K562 (cell line): ENCODE measurements around the gene PNMT. TPM values are rescaled to one million over a fixed set of nuclear protein-coding genes. Genes with fewer than 3 reads are reported as not detected.
A peak's percentile ranks its signal among the peaks of the same experiment; 100 is the strongest.

ENCODE experiments used
- ARNT ChIP-seq, 2 experiments: fragments of 450-650 bp; IDR thresholded peaks; 2 replicates each; pipeline ENCODE4 v1.6.1; 2016; ENCODE audit warnings: mild to moderate bottlenecking in 1 of 2
- CHCHD3 ChIP-seq: fragments of 250-450 bp; sonication (Bioruptor Pico); IDR thresholded peaks from 2 replicates; pipeline ENCODE4 v2.1.2; 2022; ENCODE audit warnings: mild to moderate bottlenecking
- HDAC6 ChIP-seq: IDR thresholded peaks from 2 replicates; pipeline ENCODE4 v1.6.1; 2012; ENCODE audit warnings: low read depth, mild to moderate bottlenecking, control low read depth, inconsistent platforms, low read length, moderate library complexity
- HDGF ChIP-seq: fragments of 450-650 bp; IDR thresholded peaks from 2 replicates; pipeline ENCODE4 v1.6.1; 2016
- XRCC3 ChIP-seq: fragments of 450-650 bp; IDR thresholded peaks from 2 replicates; pipeline ENCODE4 v1.6.1; 2017; ENCODE audit warnings: mild to moderate bottlenecking, moderate library complexity
- ZNF57 ChIP-seq: fragments of 450-650 bp; formaldehyde crosslinking; IDR thresholded peaks from 2 replicates; pipeline ENCODE4 v1.4.0; 2020; ENCODE audit warnings: mild to moderate bottlenecking, moderate library complexity
- polyA plus RNA-seq, 8 experiments: library from polyadenylated mRNA; depleted of rRNA in 4 of 8; stranded (reverse) in 5 of 8; unstranded in 3 of 8; fragments of >200 nt; fragmentation: Nextera tagmentation in 2 of 8; fragmentation: Illumina TruSeq in 1 of 8; extraction: Ambion mirVana in 2 of 8; extraction: Trizol in 1 of 8; gene quantifications; 2 replicates each; pipeline versions ENCODE4 v1.2.1 to v1.2.3, GENCODE V29; 2011 to 2014; ENCODE audit warnings: inconsistent platforms in 1 of 8, missing spikeins in 1 of 8
- total RNA-seq, 7 experiments: library from RNA; depleted of rRNA in 6 of 7; stranded (reverse); fragments of >200 nt in 6 of 7; fragmentation: Illumina TruSeq in 2 of 7; extraction: Trizol in 2 of 7; gene quantifications; 2 replicates each; pipeline versions ENCODE4 v1.2.1 to v1.2.3, GENCODE V29; 2011 to 2021; ENCODE audit warnings: low replicate concordance in 1 of 7
- TF ChIP-seq, protein P1 (sequence below): sonication (generic); IDR thresholded peaks from 2 replicates; pipeline ENCODE4 v1.6.1; 2016
- TF ChIP-seq, protein P2 (sequence below): fragments of 200-600 bp; sonication (generic); IDR thresholded peaks from one replicate; pipeline ENCODE4 v1.6.1; 2012; ENCODE audit warnings: mild to moderate bottlenecking, low read depth, low read length, inconsistent platforms
- TF ChIP-seq, protein P3 (sequence below): sonication (generic); formaldehyde crosslinking; IDR thresholded peaks from 2 replicates; pipeline ENCODE4 v1.8.0; 2022; ENCODE audit warnings: missing genetic modification reagents, mild to moderate bottlenecking, moderate library complexity, borderline replicate concordance
- TF ChIP-seq, protein P4 (sequence below): fragments of 250-450 bp; sonication (Bioruptor Pico); IDR thresholded peaks from 2 replicates; pipeline ENCODE4 v1.9.0; 2021; ENCODE audit warnings: mild to moderate bottlenecking, inconsistent platforms

The PNMT gene
- total and polyA plus RNA-seq, 9 of the 15 experiments (the other 6 are each of a cell fraction or from before 2014, with no cell fraction given): 0.55 to 18.1 (median 5.8) TPM

DNA sequence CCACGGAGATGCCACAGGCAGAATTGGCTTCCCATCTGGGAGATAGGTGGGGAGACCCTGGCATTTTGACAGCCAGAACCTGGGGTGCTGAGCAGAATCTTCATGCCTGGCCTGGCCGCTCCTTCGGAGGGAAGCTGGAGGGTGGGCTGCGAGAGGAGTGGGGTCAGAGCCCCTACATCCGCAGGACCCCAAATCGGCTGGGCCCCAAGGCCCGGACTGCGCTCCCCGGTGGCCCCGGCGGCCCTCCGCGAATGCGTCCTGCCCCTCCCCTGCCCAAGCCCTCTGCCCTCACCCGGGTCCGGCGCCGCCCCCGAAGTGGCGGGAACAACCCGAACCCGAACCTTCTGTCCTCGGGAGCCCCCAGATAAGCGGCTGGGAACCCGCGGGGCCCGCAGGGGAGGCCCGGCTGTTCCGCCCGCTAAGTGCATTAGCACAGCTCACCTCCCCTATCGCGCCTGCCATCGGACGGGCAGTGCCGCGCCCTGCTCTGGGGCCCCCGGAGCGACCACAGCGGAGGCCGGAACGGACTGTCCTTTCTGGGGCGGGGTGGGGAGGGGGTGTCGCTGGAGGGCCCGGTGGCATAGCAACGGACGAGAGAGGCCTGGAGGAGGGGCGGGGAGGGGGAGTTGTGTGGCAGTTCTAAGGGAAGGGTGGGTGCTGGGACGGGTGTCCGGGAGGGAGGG, 850 bp upstream of the PNMT start (continued):
- TF ChIP-seq, protein P1, sequence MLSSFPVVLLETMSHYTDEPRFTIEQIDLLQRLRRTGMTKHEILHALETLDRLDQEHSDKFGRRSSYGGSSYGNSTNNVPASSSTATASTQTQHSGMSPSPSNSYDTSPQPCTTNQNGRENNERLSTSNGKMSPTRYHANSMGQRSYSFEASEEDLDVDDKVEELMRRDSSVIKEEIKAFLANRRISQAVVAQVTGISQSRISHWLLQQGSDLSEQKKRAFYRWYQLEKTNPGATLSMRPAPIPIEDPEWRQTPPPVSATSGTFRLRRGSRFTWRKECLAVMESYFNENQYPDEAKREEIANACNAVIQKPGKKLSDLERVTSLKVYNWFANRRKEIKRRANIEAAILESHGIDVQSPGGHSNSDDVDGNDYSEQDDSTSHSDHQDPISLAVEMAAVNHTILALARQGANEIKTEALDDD: no peak
- TF ChIP-seq CHCHD3 (CRISPR knock-in tag) (no peak), HDAC6 (no peak), ARNT (IDR thresholded peaks at IDR 0.05) (no peak), XRCC3 (no peak), ZNF57 (CRISPR knock-in tag) (no peak), HDGF (no peak)
- TF ChIP-seq, protein P2, sequence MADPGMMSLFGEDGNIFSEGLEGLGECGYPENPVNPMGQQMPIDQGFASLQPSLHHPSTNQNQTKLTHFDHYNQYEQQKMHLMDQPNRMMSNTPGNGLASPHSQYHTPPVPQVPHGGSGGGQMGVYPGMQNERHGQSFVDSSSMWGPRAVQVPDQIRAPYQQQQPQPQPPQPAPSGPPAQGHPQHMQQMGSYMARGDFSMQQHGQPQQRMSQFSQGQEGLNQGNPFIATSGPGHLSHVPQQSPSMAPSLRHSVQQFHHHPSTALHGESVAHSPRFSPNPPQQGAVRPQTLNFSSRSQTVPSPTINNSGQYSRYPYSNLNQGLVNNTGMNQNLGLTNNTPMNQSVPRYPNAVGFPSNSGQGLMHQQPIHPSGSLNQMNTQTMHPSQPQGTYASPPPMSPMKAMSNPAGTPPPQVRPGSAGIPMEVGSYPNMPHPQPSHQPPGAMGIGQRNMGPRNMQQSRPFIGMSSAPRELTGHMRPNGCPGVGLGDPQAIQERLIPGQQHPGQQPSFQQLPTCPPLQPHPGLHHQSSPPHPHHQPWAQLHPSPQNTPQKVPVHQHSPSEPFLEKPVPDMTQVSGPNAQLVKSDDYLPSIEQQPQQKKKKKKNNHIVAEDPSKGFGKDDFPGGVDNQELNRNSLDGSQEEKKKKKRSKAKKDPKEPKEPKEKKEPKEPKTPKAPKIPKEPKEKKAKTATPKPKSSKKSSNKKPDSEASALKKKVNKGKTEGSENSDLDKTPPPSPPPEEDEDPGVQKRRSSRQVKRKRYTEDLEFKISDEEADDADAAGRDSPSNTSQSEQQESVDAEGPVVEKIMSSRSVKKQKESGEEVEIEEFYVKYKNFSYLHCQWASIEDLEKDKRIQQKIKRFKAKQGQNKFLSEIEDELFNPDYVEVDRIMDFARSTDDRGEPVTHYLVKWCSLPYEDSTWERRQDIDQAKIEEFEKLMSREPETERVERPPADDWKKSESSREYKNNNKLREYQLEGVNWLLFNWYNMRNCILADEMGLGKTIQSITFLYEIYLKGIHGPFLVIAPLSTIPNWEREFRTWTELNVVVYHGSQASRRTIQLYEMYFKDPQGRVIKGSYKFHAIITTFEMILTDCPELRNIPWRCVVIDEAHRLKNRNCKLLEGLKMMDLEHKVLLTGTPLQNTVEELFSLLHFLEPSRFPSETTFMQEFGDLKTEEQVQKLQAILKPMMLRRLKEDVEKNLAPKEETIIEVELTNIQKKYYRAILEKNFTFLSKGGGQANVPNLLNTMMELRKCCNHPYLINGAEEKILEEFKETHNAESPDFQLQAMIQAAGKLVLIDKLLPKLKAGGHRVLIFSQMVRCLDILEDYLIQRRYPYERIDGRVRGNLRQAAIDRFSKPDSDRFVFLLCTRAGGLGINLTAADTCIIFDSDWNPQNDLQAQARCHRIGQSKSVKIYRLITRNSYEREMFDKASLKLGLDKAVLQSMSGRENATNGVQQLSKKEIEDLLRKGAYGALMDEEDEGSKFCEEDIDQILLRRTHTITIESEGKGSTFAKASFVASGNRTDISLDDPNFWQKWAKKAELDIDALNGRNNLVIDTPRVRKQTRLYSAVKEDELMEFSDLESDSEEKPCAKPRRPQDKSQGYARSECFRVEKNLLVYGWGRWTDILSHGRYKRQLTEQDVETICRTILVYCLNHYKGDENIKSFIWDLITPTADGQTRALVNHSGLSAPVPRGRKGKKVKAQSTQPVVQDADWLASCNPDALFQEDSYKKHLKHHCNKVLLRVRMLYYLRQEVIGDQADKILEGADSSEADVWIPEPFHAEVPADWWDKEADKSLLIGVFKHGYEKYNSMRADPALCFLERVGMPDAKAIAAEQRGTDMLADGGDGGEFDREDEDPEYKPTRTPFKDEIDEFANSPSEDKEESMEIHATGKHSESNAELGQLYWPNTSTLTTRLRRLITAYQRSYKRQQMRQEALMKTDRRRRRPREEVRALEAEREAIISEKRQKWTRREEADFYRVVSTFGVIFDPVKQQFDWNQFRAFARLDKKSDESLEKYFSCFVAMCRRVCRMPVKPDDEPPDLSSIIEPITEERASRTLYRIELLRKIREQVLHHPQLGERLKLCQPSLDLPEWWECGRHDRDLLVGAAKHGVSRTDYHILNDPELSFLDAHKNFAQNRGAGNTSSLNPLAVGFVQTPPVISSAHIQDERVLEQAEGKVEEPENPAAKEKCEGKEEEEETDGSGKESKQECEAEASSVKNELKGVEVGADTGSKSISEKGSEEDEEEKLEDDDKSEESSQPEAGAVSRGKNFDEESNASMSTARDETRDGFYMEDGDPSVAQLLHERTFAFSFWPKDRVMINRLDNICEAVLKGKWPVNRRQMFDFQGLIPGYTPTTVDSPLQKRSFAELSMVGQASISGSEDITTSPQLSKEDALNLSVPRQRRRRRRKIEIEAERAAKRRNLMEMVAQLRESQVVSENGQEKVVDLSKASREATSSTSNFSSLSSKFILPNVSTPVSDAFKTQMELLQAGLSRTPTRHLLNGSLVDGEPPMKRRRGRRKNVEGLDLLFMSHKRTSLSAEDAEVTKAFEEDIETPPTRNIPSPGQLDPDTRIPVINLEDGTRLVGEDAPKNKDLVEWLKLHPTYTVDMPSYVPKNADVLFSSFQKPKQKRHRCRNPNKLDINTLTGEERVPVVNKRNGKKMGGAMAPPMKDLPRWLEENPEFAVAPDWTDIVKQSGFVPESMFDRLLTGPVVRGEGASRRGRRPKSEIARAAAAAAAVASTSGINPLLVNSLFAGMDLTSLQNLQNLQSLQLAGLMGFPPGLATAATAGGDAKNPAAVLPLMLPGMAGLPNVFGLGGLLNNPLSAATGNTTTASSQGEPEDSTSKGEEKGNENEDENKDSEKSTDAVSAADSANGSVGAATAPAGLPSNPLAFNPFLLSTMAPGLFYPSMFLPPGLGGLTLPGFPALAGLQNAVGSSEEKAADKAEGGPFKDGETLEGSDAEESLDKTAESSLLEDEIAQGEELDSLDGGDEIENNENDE: no peak
- TF ChIP-seq, protein P3, sequence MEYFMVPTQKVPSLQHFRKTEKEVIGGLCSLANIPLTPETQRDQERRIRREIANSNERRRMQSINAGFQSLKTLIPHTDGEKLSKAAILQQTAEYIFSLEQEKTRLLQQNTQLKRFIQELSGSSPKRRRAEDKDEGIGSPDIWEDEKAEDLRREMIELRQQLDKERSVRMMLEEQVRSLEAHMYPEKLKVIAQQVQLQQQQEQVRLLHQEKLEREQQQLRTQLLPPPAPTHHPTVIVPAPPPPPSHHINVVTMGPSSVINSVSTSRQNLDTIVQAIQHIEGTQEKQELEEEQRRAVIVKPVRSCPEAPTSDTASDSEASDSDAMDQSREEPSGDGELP (CRISPR knock-in tag): 0 out of 2 replicates have a peak, but pooled peaks have one; percentile 38
- TF ChIP-seq, protein P4, sequence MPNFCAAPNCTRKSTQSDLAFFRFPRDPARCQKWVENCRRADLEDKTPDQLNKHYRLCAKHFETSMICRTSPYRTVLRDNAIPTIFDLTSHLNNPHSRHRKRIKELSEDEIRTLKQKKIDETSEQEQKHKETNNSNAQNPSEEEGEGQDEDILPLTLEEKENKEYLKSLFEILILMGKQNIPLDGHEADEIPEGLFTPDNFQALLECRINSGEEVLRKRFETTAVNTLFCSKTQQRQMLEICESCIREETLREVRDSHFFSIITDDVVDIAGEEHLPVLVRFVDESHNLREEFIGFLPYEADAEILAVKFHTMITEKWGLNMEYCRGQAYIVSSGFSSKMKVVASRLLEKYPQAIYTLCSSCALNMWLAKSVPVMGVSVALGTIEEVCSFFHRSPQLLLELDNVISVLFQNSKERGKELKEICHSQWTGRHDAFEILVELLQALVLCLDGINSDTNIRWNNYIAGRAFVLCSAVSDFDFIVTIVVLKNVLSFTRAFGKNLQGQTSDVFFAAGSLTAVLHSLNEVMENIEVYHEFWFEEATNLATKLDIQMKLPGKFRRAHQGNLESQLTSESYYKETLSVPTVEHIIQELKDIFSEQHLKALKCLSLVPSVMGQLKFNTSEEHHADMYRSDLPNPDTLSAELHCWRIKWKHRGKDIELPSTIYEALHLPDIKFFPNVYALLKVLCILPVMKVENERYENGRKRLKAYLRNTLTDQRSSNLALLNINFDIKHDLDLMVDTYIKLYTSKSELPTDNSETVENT (CRISPR knock-in tag): peak; percentile 43; the same call in 1 of the 2 replicates
